Amygdala (tissue), 56 donors: ENCODE results near the gene CLECL1.
"Not testable (repeated sequence)": the region's sequence is repeated elsewhere in the genome, so short reads cannot be mapped to it uniquely, and the experiment has no call there.

ENCODE experiments used
- DNase-seq, 56 donors: peaks; one replicate each; lab custom pipeline; 2025; lab: John Stamatoyannopoulos, UW

Gene CLECL1

DNA sequence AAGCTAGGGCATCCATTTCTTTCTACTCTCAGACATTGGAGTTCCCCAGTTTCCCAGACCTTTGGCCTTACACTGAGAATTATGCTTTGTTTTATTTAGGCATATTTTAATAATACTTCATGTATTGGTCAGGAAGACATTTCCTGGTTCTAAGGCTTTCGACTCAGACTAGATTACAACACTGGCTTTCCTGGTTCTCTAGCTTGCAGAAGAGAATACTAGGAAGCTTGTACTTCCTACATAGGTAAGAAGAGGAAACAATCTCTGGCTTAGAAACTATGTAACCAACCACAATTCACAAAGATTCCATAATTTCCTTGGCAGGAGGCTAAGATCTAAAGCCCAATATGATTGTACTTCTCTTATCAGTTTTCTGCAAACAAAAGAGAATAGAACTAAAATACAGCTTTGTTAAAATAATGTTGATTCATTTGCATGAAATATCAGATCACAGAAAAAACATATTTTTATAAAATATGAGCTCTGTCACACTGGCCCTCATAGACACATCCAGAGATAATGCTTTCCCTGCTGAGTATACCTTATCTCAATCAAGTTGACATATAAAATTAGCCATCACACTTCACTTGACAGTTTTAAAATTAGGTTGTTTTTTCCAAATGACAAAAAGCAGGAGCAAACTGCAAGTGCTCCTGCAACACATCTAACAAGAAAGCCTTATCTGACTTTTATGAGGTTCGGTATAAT, 32.8 kb downstream of the CLECL1 start:
- DNase-seq: no peak

DNA sequence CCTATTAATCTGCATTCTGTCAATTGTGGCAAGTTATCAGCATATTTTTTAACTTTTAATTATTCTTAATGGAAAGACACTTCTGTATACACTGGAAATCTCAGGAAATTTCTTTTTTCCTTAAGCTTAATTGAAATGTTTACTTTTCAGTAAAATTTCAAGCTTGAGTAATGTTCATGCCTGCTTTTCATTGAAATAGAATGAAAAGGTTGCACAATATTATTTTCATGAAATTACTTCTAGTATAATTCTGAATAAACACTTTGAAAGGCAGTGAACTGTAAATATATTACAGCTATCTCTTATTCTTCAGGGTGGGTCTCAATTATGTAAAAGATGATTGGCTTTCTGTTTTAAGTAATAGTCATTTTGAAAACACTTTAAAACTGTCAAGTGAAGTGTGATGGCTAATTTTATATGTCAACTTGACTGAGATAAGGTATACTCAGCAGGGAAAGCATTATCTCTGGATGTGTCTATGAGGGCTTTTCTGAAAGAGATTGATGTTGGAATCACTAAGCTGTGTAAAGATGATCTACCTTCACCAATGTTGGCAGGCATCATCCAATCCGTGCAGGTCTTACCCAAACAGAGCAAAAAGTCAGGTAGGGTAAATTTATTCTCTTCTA, 33.5 kb downstream of the CLECL1 start:
- DNase-seq: no peak

DNA sequence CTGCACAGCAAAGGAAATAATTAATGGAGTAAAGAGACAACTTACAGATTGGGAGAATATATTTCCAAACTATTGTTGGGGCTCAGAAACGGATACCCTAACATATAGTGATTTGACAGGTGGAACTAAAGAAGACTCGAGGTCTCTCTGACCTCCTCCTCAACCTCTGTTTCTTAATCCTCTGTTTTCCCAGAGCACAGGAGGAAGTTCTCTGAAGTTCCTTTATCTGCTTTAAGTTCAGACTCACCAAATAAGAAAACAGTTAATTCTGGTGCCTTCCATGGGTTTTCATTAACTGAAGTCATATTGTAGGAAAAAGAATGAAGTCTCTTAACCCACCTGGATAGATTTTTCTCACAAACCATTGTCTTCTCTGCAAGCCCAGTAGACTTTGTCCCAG, 34.2 kb downstream of the CLECL1 start:
- no peak for DNase-seq

DNA sequence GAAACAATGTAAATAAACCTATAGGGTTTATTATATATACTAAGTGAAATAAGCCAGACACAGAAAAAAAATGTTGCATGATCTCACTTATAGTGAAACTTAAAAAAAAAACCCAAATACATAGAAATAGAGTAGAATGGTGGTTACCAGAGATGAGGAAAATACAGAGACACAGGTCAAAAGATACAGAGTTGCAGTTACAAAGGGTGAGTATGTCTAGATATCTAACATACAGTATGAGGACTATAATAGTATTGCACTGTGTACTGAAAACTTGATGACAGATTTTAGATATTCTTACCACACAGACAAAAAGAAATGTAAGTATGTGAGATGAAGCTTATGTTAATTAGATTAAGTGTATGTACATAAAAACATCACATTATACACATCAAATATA, 35.3 kb downstream of the CLECL1 start:
- DNase-seq: no peak

DNA sequence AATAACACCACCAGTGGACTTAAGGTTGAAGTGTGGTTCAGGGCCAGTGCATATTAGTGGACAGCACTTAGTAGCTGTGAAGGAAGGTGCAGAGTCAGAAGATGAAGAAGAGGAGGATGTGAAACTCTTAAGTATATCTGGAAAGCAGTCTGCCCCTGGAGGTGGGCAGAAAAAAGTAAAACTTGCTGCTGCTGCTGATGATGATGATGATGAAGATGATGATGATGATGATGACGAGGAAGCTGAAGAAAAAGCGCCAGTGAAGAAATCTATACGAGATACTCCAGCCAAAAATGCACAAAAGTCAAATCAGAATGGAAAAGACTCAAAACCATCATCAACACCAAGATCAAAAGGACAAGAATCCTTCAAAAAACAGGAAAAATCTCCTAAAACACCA, 37.2 kb downstream of the CLECL1 start:
- DNase-seq: not testable (repeated sequence)

DNA sequence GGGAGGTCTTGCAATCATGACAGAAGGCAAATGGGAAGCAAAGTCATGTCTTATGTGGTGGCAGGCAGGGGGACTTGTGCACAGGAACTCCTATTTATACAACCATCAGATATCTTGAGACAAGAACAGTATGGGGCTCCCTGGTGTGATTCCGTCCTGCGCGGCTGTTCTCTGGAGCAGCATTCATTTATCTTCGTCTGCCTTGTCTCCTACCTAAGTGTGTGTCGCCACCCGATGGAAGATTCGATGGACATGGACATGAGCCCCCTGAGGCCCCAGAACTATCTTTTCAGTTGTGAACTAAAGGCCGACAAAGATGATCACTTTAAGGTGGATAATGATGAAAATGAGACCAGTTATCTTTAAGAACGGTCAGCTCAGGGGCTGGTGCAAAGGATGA, 37.7 kb downstream of the CLECL1 start:
- DNase-seq: not testable (repeated sequence)

DNA sequence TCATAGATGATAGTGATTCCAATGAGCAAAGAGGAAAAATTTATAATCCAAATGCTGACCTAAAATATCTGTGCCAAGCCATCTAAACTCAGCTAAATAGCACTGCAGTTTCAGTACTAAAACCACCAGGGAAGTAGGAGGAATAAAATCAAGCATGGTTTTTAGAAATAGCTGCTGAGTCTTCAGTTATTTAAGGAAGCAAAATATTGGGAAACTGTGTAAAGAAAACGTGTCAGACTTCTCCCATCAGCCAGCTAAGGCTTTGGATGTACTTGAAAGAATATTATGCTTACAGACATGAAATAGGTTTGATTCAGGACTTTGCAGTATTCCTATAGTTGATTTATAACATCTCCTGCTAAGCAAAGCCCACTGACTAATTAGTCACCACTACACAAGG, 38.7 kb downstream of the CLECL1 start:
- DNase-seq: no peak

DNA sequence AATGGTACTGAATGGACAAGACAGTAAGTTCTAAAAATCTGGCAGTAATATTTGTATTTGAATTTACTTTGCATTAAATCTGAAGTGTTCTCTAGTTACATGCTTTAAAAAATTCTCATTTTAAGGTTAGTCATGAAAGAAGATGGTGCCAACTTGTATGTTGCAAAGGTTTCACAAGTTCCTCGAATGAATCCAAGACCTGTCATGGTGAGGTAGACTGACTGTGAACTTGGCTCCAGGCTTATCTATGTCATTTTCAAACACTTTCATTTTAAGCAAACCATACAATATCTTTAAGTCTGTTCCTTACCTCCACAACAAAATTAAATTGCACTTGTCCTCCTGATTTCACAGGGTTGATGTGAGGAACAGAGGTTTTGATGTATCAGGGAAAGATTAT, 40.0 kb downstream of the CLECL1 start:
- no peak for DNase-seq

DNA sequence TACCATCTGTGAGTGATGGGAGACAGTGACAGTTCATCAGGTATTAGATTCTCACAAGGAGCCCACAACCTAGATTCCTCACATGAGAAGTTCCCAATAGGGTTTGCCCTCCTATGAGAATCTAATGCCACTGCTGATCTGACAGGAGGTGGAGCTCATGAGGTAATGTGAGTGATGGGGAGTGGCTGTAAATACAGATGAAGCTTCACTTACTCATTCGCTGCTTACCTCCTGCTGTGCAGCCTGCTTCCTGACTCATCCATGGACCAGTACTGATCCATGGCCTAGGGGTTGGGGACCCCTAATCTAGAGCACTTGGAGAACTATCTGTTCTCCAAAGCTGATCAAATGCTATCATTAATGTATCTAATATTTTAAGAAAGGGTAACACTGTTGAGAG, 45.7 kb downstream of the CLECL1 start:
- DNase-seq: no peak

DNA sequence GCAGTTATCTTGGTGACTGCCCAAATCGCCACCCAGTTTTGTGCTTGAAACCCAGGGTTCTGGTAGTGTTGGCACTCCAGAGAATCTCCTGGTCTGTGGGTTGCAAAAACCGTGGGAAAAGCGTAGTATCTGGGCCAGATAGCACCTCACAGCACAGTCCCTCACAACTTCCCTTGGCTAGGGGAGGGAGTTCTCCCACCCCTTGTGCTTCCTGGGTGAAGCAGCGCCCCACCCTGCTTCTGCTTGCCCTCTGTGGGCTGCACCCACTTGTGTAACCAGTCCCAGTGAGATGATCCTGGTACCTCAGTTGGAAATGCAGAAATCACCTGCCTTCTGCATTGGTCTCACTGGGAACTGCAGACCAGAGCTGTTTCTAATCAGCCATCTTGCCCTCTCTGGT, 47.0 kb downstream of the CLECL1 start:
- DNase-seq: no peak

DNA sequence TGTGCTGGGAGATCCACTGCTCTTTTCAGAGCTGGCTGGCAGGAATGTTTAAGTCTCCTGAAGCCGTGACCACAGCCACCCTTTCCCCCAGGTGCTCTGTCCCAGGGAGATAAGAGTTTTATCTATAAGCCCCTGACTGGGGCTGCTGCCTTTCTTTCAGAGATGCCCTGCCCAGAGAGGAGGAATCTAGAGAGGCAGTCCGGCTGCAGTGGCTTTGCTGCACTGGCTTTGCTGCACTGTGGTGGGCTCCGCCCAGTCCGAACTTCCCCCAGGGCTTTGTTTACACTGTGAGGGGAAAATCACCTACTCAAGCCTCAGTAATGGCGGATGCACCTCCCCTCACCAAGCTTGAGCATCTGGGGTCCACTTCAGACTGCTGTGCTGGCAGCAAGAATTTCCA, 47.5 kb downstream of the CLECL1 start:
- DNase-seq: not testable (repeated sequence)

DNA sequence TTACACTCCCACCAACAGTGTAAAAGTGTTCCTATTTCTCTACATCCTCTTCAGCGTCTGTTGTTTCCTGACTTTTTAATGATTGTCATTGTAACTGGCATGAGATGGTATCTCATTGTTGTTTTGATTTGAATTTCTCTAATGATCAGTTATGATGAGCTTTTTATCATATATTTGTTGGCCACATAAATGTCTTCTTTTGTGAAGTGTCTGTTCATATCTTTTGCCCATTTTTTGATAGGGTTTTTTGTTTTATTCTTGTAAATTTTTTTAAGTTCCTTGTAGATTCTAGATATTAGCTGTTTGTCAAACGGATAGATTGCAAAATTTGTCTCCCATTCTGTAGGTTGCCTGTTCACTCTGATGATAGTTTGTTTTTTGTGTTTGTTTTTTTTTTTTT, 49.9 kb downstream of the CLECL1 start:
- DNase-seq: not testable (repeated sequence)

DNA sequence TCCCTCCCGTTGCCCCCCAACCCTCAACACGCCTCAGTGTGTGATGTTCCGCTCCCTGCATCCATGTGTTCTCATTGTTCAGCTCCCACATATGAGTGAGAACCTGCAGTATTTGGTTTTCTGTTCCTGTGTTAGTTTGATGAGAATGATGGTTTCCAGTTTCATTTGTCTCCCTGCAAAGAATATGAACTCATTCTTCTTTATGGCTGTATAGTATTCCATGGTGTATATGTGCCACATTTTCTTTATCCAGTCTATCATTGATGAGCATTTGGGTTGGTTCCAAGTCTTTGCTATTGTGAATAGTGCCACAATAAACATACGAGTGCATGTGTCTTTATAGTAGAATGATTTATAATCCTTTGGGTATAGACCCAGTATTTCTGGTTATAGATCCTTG, 50.4 kb downstream of the CLECL1 start:
- DNase-seq: not testable (repeated sequence)

DNA sequence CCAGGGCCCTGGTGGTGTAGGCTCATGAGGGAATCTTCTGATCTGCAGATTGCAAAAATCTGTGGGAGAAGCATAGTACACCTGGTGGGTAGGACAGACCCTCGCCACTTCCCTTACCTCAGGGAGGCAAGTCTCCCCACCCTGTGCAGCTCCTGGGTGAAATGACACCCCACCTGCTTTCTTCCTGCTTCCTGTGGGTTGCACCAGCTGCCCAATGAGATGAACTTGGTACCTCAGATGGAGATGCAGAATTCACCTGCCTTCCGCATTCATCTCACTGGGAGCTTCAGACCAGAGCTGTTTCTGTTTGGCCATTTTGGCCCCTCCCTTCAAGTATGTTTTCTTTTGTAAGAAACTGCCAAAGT, 58.7 kb downstream of the CLECL1 start:
- DNase-seq: no peak

DNA sequence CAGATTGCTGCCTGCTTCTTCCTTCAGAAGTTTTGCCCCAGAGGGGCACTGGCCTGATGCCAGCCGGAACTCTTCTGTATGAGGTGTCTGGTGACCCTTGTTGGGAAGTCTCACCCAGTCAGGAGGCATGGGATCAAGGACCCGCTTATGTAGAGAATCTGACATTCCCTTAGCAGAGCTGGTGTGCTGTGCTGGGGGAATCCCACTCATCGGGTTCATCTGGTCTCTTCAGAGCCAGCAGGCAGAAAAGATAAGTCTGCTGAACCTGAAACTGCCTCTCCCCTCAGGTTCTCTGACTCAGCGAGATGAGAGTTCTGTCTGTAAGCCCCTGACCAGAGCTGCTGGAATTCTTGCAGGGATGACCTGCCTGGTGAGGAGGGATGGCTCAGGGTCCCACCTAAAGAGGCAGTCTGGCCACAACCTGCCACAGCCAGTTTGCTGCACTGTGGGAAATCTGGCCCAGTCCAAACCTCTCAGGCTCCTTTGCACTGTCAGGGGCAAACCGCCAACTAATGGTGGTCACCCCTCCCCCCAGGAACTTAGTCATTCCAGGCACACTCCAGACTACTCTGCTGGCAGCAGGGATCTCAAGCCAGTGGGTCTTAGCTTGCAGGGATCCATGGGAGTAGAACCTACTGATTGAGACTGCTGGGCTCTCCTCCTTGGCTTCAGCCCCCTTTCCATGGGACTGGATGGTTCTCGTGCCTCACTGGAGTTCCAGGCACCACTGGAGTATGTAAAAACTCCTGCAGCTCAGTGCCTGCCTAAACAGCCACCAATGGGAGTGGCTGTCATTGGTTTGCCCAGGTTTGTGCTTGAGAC, 59.3 kb downstream of the CLECL1 start:
- peak in 3 of 56 donors; percentile 2 to 24 (median 7) for DNase-seq
